CD14-positive monocyte (primary cell): ENCODE results near the gene ESF1. TPM values are rescaled to one million over a fixed set of nuclear protein-coding genes. Genes with fewer than 3 reads are reported as not detected.

Source experiments
- DNase-seq, 3 donors: peaks; one replicate each; pipeline ENCODE4 v3.0.0-alpha.2; 2011 to 2022
- H2AFZ ChIP-seq: 2 replicates; pipeline ENCODE4 v1.6.0; 2012; ENCODE audit warnings: mild to moderate bottlenecking, low read depth, low read length, inconsistent platforms; ENCODE audit not compliant: insufficient read depth, poor library complexity, severe bottlenecking
- H3K27ac ChIP-seq, 2 donors: 1 replicate in 1 of 2; 2 replicates in 1 of 2; pipeline ENCODE4 v1.5.1; 2012 to 2013; ENCODE audit warnings: low read length in 2 of 2, control low read depth in 1 of 2, inconsistent platforms in 1 of 2, low read depth in 1 of 2, mild to moderate bottlenecking in 1 of 2
- H3K27me3 ChIP-seq, 2 donors: one replicate each; pipeline versions ENCODE4 v1.6.0 to v1.6.1; 2011 to 2013; ENCODE audit warnings: low read length in 2 of 2; ENCODE audit not compliant: control insufficient read depth in 2 of 2, insufficient read depth in 2 of 2
- H3K36me3 ChIP-seq, 2 donors: replicated peaks in 1 of 2; 1 replicate in 1 of 2; 2 replicates in 1 of 2; pipeline versions ENCODE4 v1.5.1 to v1.6.1; 2012 to 2013; ENCODE audit warnings: low read length in 2 of 2, control low read depth in 1 of 2, inconsistent platforms in 1 of 2, mild to moderate bottlenecking in 1 of 2; ENCODE audit not compliant: insufficient read depth in 2 of 2, control insufficient read depth in 1 of 2
- H3K4me1 ChIP-seq, 2 donors: 1 replicate in 1 of 2; 2 replicates in 1 of 2; pipeline versions ENCODE4 v1.5.1 to v1.6.1; 2012 to 2013; ENCODE audit warnings: low read length in 2 of 2, control low read depth in 1 of 2, inconsistent platforms in 1 of 2, mild to moderate bottlenecking in 1 of 2, moderate library complexity in 1 of 2; ENCODE audit not compliant: insufficient read depth in 2 of 2, control insufficient read depth in 1 of 2
- H3K4me2 ChIP-seq: replicated peaks from 2 replicates; pipeline ENCODE3; 2012; ENCODE audit warnings: low read length, moderate library complexity, mild to moderate bottlenecking; ENCODE audit not compliant: poor library complexity, severe bottlenecking; ENCODE audit errors: extremely low read depth
- H3K4me3 ChIP-seq, 3 experiments: fragments of 200-600 bp in 1 of 3; sonication (generic) in 1 of 3; replicated peaks in 1 of 3; 1 replicate in 2 of 3; 2 replicates in 1 of 3; pipeline ENCODE4 v1.5.1; 2011 to 2013; ENCODE audit warnings: low read length in 3 of 3, mild to moderate bottlenecking in 3 of 3, control low read depth in 2 of 3, low read depth in 2 of 3, inconsistent platforms in 1 of 3, moderate library complexity in 1 of 3
- H3K79me2 ChIP-seq: 2 replicates; pipeline ENCODE4 v1.6.0; 2012; ENCODE audit warnings: mild to moderate bottlenecking, control low read depth, inconsistent platforms, low read length, moderate library complexity; ENCODE audit not compliant: insufficient read depth
- H3K9ac ChIP-seq: 2 replicates; pipeline ENCODE4 v1.6.0; 2017; ENCODE audit warnings: low read length, mild to moderate bottlenecking; ENCODE audit not compliant: insufficient read depth, poor library complexity, severe bottlenecking
- H3K9me3 ChIP-seq, 2 donors: replicated peaks in 1 of 2; 1 replicate in 1 of 2; 2 replicates in 1 of 2; pipeline versions ENCODE4 v1.5.1 to v1.6.1; 2012 to 2013; ENCODE audit warnings: low read length in 2 of 2, control low read depth in 1 of 2; ENCODE audit not compliant: control insufficient read depth in 1 of 2, insufficient read depth in 1 of 2
- H4K20me1 ChIP-seq: 2 replicates; pipeline ENCODE4 v1.6.0; 2012; ENCODE audit warnings: mild to moderate bottlenecking, low read length, control low read depth, moderate library complexity; ENCODE audit not compliant: insufficient read depth
- H3K27ac Mint-ChIP-seq, 7 donors: one replicate each; pipeline ENCODE4 v1.8.0; 2020; ENCODE audit warnings: mild to moderate bottlenecking in 7 of 7, mixed read lengths in 7 of 7, moderate library complexity in 6 of 7, inconsistent platforms in 2 of 7
- H3K27me3 Mint-ChIP-seq, 3 donors: one replicate each; pipeline ENCODE4 v1.8.0; 2021 to 2022; ENCODE audit warnings: low read depth in 3 of 3, mild to moderate bottlenecking in 3 of 3, mixed read lengths in 3 of 3, moderate library complexity in 3 of 3, inconsistent platforms in 1 of 3
- H3K36me3 Mint-ChIP-seq, 2 donors: one replicate each; pipeline ENCODE4 v1.8.0; 2020; ENCODE audit warnings: mixed read lengths in 2 of 2, inconsistent platforms in 1 of 2, mild to moderate bottlenecking in 1 of 2
- H3K4me1 Mint-ChIP-seq: one replicate; pipeline ENCODE4 v1.8.0; 2020; ENCODE audit warnings: mild to moderate bottlenecking, mixed read lengths
- H3K4me3 Mint-ChIP-seq, 2 donors: one replicate each; pipeline ENCODE4 v1.8.0; 2020; ENCODE audit warnings: mild to moderate bottlenecking in 2 of 2, mixed read lengths in 2 of 2, moderate library complexity in 1 of 2
- H3K9me3 Mint-ChIP-seq, 7 donors: one replicate each; pipeline ENCODE4 v1.8.0; 2020 to 2022; ENCODE audit warnings: mixed read lengths in 7 of 7, mild to moderate bottlenecking in 6 of 7, moderate library complexity in 6 of 7, inconsistent platforms in 2 of 7
- CTCF ChIP-seq: fragments of 200-600 bp; IDR thresholded peaks from one replicate; pipeline ENCODE4 v1.8.0; 2022; ENCODE audit warnings: antibody characterized with exemption, mild to moderate bottlenecking
- WGBS: methylation state at CpG from one replicate; pipeline ENCODE4 v1.1.5; 2013; ENCODE audit warnings: missing lambda C conversion rate; ENCODE audit not compliant: insufficient coverage; 5-methylcytosine and 5-hydroxymethylcytosine counted together
- intact Hi-C, 2 donors: fragments of 100-400 bp; cut with micrococcal nuclease; formaldehyde crosslinking; loops; one replicate each; pipeline versions ENCODE4 v1.15.0 to v1.15.1; 2023
- polyA plus RNA-seq, 3 donors: library from polyadenylated mRNA; depleted of rRNA in 1 of 3; unstranded in 2 of 3; stranded (reverse) in 1 of 3; fragments of 300-500 nt in 2 of 3; fragments of >200 nt in 1 of 3; fragmentation: Illumina TruSeq in 2 of 3; gene quantifications; 1 replicate in 2 of 3; 2 replicates in 1 of 3; pipeline ENCODE4 v1.2.3, GENCODE V29; 2012 to 2021

ESF1 gene
- polyA plus RNA-seq, 3 donors = 0.73 to 2.3 (median 1.7) TPM

- no peak overlapping the region for H3K27ac Mint-ChIP-seq
- no peak for TF ChIP-seq CTCF
- H3K4me3 Mint-ChIP-seq = no peak overlapping the region
- peaks cover 87 to 100% of the 10 kb centered on the region in 2 donors for H3K36me3 ChIP-seq
- H3K27me3 ChIP-seq = no peaks in the 10 kb centered on the region
- H3K9ac ChIP-seq = no peak overlapping the region
- H3K9me3 ChIP-seq = no peaks in the 10 kb centered on the region
- no peaks in the 10 kb centered on the region for H4K20me1 ChIP-seq
- H3K4me1 Mint-ChIP-seq = peaks cover 4% of the 10 kb centered on the region
- no peak overlapping the region for H3K4me2 ChIP-seq
- H3K36me3 Mint-ChIP-seq = peaks cover 21 to 25% of the 10 kb centered on the region in 2 donors
- no peak overlapping the region for H3K4me3 ChIP-seq
- no peaks in the 10 kb centered on the region for H3K27me3 Mint-ChIP-seq
- no peaks in the 10 kb centered on the region for H3K4me1 ChIP-seq
- H3K27ac ChIP-seq = no peak overlapping the region
- DNase-seq = no peak
- H3K9me3 Mint-ChIP-seq = no peaks in the 10 kb centered on the region
- H2AFZ ChIP-seq = no peak overlapping the region
- H3K79me2 ChIP-seq = no peaks in the 10 kb centered on the region
- intact Hi-C loops = no loop called here
These were observed 25.7 kb upstream of the ESF1 start for GRCh38 chr20:13810446-13810845.

DNA sequence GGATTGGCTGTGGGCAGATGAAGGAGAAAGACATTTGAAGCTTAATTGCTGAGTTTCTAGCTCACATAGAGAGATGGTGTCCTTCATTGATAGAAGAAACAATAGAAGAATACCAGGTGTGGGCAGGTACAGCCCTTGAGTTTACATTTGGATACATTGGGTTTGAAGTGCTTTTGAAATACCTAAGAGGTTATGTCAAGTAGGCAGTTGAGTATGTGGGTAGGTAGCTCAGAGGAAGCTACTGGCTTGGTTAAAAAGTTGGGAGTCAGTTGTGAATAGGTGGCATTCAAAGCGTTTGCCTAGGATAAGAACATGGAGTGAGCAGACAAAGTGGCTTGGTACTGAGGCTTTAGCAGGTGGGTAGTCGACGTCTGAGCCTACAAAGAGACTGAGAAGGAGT lies 25.1 kb upstream of the ESF1 start:
- no peak overlapping the region for H3K4me3 ChIP-seq
- Mint-ChIP-seq H3K4me1 (peaks cover 4% of the 10 kb centered on the region), H3K9me3 (no peaks in the 10 kb centered on the region), H3K27me3 (no peaks in the 10 kb centered on the region), H3K27ac (no peak overlapping the region), H3K4me3 (no peak overlapping the region), H3K36me3 (peaks cover 19 to 23% of the 10 kb centered on the region in 2 donors)
- DNase-seq = no peak
- no peak overlapping the region for H3K4me2 ChIP-seq
- no peak overlapping the region for H3K9ac ChIP-seq
- H4K20me1 ChIP-seq = no peaks in the 10 kb centered on the region
- whole genome bisulfite sequencing = 100% methylated on average over 3 of the region's 3 CpGs
- no peaks in the 10 kb centered on the region for H3K4me1 ChIP-seq
- H3K36me3 ChIP-seq = peaks cover 85 to 100% of the 10 kb centered on the region in 2 donors
- intact Hi-C loops = no loop called here
- no peak for TF ChIP-seq CTCF
- no peaks in the 10 kb centered on the region for H3K27me3 ChIP-seq
- H3K27ac ChIP-seq = no peak overlapping the region
- H3K79me2 ChIP-seq = no peaks in the 10 kb centered on the region
- no peak overlapping the region for H2AFZ ChIP-seq
- H3K9me3 ChIP-seq = no peaks in the 10 kb centered on the region
